NCI-H345 treated with DMSO at 0.1 percent for 48 hours (cell line): ENCODE results near the gene ZNF598.
"Not testable (repeated sequence)": the region's sequence is repeated elsewhere in the genome, so short reads cannot be mapped to it uniquely, and the experiment has no call there.

Experiments used
- DNase-seq: peaks from one replicate; lab custom pipeline; 2025; ENCODE audit not compliant: unreplicated experiment; lab: John Stamatoyannopoulos, UW

The ZNF598 gene

DNA sequence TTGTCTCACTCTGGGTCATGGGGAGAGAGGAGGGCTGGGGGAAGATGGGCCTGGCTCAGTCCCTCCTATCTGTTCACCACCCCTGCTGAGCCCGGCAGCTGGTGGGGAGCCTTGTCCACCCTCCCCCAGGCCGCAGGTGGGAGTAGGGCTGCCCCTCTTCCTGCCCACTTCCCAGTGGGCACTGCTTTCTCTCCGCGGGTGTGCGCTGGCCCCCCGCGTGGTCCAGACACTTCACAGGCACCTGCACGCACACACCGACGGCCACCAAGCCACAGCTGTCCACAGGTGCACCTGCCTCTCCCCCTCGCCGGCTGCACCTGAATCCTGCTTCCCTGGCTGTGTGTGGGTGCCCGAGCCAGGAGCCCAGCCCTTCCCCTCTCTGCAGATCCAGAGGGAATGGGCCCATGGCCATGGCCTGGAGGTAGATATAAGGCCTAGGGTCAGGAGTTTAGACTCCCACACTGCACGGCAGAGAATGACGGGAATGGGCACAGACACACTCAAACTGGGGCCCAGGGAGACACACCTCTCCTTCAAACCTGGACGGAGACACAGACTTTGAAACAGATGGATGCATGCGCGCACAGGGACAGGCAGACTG lies 19.1 kb upstream of the ZNF598 start:
- DNase-seq: peak; percentile 54

DNA sequence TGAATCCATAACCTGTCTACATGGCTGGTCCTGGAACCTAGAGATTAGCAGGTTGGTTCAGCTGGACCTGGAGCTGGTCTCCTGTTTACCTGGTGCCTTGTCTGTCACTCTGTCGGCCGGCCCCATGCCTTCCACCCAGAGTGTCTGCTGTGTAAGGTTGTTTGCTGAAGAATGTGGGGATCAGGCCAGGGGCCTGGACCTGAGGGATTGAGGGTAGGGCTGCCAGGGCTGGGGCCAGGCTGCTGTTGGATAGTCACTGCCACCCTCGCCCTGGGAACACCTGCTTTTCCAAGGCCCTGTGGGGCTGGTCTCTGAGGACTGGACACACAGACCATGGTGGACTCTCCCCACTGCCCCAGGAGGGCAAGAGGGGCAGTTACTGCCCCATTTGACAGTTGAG lies 18.5 kb upstream of the ZNF598 start:
- DNase-seq: no peak

DNA sequence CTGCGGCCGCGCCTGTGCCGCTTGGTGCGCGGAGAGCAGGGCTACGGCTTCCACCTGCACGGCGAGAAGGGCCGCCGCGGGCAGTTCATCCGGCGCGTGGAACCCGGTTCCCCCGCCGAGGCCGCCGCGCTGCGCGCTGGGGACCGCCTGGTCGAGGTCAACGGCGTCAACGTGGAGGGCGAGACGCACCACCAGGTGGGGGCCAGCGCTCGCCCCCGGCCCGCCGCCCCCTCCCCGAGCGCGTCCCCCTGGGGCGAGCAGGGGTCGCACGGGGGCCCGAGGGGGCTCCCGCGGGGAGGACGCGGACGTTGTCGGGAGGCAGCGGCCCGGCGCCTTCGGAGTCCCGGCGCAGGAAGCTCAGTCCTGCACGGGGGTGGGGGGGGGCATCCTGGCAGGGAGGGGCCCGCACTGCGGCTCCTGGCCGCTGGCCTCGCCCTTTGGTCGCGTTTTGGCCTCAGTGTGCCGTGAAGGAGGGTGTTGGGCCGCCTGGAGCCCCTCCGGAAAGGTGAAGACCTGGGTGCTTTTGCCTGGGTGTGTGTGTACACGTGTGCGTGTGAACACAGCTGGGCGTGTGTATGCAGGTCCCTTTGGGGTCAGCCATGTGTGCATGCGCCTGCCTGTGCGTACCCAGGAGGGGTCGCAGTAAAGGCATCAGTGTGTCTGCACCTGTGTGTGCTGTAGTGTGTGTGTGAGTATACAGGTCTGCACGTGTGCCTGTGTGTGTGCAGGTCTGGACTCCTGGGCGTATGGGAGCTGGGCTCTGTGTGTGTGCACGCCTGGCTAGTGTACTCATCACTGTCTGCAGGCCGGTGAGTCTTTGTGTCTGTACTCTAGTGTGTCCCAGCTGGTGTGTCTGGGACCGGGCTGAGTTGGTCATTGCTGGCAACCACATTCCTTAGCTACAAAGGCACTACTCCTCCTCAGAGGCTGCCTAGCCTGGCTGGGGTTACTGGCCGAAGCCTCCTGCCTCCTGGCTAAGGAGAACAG lies 17.7 kb upstream of the ZNF598 start:
- DNase-seq: no peak

DNA sequence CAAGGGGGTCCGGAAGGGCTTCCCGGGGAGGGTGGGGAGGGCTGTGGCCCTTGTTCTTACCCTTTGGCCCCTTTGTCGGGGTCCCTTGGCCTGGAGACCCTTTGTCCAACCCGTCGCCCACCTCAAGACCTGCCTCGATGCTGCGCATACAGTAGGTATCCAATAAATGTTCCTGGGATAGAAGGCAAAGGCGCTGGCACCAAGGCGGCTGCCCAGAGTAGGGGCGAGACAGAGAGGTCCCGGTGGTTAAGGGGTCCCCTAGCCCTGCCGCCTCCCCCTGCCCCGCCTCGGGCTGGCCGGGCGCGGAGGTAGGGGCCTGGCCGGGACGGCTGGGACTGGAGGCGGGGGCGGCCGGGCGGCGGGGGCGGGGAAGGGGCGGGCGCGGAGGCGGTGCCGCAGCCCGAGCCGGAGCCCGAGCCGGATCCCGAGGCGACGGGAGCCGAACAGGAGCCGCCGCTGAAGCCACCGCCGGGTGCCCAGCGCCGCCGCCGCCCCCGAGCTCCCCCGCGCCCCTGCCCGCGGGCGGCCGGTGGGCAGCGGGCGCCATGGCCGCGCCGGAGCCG lies 16.9 kb upstream of the ZNF598 start, which contains the start of gene NHERF2:
TSS of gene NHERF2 (plus strand) at position 442 of the 563 bp plus-strand sequence. CDS start at position 546, 104 bp downstream.
- no peak for DNase-seq

DNA sequence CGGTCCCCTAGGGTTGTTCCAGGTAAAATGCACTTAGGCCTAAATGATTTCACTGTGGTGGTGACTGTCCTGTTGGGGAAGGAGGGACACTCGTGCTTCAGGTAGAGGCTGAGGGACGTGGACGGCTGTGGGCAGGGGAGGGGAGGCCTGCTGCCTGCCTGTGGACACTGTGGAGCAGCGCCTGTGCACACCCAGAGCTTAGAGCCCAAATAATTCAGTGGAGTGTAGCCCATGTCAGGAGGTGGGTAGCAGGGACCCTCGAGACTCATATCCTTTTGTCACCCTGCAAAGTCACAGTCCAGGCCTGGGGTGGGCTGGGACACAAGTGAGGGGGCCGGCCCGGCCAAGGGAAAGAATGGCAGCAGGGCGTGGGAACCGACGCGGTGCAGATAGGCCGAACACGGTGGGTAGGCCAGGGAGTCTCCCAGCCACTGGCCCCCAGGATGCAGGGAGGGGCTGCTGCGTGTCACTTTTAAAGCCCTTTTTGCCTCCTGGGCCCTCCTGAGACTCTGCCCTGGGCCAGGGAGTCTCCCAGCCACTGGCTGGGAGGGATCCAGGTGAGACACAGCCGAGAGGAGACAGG lies 16.3 kb upstream of the ZNF598 start:
- no peak for DNase-seq

DNA sequence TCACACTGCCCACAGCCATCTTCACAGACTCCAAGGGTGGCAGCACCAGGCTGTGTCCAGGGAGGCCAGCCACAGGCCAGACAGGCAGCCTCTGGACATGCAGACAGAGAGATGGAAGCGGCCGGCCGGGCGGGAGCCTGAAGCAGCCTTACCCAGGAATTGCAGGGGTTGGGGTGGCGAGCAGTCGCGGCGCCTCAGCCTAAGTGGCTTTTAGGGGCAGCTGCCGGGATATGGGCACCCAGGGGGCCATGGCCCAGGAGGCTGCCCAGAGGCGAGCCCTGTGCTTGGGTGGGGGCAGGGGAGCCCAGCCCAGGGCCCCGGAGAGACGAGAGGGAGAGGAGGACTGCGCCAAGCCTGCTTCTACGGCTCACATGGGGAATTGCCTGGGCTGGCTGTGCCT lies 15.6 kb upstream of the ZNF598 start:
- no peak for DNase-seq

DNA sequence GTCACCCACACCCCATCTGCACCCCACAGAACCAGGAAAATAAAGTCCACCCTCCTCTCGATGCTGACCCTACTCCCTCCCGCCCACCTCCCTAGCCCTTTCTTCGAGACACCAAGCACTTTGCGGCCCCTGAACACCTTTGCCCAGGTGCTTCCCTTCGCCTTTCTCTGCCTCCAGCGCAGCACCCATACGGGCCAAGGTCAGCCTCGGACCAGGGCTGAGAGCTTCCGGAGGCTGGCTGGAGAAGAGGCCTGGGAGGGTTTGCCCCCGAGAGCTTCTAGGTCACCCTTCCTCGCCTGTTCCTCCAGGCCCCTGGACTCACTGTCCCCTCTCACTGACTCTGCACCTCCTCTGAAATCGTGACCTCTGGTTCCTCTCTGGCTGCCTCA lies 14.4 kb upstream of the ZNF598 start:
- no peak for DNase-seq

DNA sequence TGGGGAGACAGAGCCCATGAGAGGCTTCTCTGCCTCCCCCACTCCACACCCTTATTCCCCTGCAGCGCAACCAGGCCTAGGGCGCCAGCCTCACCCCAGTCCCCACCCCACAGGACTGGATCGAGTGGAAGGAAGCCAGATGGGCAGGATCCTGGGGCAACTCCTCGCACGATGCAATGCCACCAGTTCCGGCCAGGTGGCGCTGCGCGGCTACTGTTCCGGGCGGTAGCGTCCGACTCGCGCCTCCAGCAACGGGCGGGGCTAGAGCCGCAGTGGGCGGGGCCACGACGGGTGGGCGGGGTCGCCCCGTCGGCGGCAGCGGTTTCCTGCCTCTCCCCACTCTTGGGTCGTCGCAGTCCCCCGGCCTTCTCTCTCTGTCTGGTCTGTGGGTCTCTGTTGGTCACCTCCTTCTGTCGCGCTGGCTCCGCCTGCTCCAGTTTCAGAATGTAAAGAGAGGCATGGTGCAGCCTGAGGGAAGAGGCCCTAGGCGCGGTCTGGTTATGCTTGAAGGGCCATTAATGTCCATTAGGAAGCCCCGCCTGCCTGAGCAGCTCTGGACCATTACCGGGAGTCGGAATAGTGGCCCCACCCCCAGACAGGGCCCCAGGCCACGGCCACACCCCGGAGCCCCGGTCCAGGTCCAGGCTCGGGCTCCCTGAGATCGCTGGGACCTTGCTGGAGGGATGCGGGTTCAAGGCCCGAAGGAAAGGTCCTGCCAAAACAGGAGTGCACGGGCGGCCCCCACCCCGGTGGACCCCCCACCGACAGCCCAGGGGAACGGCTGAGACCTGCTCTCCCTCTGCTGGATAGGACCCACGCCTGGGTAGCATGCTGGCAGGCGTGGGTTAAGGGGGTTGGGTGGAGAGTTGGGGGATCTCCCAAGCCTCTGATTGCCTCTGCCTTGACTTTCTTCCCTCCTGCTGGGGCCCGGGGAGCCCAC lies 13.7 kb upstream of the ZNF598 start:
- DNase-seq: peak; percentile 85

DNA sequence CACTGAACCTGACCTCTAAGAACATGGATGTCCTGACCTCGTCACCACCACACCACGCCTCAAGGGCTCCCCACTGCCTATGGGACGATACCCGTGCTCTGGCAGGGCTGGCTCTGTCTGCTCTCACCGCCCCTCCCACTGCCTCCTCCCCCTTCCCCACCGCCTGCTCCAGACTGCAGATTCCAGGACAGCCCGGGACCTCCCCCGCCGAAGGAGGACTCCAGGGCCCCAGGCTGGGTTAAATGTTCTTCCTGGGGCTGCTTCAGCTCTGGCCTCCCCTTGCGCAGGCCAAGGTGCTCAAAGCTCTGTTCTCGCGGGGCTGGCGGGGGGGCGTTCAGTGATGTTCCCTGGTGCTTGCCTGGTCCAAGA lies 13.1 kb upstream of the ZNF598 start:
- no peak for DNase-seq

DNA sequence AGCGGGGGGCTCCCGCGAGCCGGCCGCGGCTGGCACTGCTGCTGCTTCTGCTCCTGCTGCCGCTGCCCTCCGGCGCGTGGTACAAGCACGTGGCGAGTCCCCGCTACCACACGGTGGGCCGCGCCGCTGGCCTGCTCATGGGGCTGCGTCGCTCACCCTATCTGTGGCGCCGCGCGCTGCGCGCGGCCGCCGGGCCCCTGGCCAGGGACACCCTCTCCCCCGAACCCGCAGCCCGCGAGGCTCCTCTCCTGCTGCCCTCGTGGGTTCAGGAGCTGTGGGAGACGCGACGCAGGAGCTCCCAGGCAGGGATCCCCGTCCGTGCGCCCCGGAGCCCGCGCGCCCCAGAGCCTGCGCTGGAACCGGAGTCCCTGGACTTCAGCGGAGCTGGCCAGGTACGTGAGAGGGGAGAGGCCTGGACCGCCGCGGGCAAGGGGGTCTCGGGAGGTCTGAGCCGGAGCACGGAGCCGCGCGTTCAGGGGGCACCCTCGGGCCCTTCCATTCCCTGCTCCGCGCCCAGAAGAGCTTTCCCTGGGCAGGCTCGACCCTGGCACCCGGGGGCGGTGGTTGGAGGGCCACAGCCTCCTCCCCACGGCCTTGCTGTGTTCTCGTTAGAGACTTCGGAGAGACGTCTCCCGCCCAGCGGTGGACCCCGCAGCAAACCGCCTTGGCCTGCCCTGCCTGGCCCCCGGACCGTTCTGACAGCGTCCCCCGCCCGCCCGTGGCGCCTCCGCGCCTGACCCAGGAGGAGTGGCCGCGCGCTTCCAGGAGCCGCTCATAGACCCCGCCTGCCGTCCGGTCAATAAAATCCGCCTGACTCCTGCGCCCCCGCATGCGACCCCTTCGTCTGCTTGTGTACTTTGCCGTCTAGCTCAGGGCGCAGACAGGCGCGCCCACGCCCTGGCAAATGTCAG lies 10.6 kb upstream of the ZNF598 start:
- no peak for DNase-seq

DNA sequence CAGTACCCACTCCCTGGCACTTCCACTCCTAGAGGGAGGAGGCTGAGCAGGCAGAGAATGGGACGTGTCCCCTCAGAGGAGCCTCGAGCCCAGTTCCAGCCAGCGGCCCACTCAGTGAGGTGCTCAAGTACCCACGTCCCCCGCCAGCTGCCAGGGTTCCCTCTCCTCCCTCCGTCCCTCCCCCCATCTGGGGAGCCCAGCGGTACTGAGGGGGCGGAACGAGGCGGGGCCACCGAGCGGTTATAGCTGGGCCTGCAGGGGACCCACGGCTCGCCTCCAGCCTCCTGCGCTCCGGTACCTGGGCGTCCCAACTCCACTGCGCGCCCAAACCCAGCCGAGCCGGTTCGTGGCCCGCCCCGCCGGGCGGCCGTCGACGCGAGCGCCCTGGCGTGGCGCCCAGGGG lies 9.9 kb upstream of the ZNF598 start, which contains the start of gene NPW:
TSS of gene NPW (plus strand) at position 268 of the 403 bp plus-strand sequence.
- no peak for DNase-seq

DNA sequence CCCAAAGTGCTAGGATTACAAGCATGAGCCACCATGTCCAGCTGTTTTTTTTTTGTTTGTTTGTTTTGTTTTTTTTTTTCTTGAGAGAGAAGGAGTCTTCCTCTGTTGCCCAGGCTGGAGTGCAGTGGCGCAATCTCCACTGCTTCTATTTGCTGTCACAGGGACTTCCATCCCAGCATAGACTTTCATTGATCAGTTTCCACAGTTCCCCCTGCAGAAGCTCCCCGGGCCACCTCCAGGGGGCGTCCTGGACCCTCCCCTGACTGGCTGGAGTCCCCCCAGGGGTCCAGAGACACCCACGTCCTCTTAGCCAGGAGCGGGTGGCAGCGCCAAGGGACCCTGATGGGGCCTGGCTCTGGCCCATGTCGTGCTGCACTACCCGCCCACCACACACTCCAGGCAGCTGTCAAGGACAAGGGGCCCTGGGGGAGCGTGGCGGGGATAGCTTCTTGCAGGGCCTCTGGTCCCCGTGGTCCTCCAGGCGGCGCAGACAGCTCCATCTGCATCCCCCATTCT lies 6.8 kb upstream of the ZNF598 start:
- DNase-seq: no peak

DNA sequence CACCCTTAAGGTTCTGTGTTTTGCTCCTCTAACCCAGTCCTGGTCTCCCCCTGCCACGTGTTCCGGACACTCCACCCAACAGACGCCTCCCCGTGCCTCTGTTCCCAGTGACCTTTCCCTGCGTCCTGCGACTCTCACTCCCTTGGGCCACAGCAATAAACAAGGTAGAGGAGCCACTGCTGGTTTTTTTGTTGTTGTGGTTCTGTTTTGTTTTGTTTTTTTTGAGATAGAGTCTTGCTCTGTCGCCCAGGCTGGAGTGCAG lies 6.3 kb upstream of the ZNF598 start:
- no peak for DNase-seq

DNA sequence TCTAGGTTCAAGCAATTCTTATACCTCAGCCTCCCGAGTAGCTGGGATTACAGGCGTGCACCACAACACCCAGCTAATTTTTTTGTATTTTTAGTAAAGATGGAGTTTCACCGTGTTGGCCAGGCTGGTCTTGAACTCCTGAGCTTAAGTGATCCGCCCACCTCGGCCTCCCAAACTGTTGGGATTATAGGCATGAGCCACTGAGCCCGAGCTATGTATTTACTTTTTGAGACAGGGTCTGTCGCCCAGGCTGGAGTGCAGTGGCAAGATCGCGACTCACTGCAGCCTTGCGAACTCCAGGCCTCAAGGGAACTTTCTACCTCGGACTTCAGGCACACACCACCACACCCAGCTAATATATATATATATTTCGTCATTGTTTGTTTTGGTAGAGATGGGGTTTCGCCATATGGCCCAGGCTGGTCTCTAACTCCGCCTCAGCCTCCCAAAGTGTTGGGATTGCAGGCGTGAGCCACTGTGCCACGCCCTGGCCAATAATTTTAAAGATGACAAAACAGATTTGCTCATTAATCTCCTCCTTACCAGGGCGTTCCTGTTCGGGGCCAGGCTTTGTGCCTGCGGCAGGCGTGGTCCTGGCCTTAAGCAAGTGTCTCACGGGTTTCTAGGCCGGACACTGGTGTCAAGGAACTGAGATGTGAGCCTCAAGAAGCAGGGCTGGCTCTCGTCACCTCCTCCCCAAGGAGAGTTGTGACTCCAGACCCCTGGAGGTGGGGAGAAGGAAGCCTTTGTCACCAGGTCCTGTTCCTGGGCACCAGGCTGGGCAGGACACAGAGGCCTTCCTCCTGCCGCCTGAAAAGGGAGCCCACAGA lies 5.7 kb upstream of the ZNF598 start:
- DNase-seq: no peak

DNA sequence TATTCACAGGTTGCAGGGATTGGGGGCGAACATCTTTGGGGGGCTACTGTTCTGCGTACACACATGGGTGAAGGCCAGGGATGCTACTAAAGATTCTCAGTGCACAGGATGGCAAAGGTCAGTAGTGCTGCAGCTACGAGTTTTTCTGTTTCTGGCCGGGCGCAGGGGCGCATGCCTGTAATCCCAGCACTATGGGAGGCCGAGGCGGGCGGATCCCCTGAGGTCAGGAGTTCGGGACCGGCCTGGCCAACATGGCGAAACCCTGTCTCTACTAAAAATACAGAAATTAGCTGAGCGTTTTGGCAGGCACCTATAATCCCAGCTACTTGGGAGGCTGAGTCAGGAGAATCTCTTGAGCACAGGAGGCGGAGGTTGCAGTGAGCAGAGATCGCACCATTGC lies 3.9 kb upstream of the ZNF598 start:
- no peak for DNase-seq

DNA sequence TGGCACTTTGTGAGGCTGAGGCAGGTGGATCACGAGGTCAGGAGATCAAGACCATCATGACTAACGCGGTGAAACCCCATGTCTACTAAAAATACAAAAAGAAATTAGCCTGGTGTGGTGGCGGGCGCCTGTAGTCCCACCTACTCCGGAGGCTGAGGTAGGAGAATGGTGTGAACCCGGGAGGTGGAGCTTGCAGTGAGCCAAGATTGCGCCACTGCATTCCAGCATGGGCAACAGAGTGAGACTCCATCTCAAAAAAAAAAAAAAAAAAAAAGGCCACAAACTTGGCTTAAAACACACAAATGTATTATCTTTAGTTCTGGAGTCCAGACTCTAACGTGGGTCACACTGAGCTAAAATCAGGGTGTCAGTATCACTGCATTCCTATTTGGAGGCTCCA lies 2.1 kb upstream of the ZNF598 start:
- DNase-seq: not testable (repeated sequence)

DNA sequence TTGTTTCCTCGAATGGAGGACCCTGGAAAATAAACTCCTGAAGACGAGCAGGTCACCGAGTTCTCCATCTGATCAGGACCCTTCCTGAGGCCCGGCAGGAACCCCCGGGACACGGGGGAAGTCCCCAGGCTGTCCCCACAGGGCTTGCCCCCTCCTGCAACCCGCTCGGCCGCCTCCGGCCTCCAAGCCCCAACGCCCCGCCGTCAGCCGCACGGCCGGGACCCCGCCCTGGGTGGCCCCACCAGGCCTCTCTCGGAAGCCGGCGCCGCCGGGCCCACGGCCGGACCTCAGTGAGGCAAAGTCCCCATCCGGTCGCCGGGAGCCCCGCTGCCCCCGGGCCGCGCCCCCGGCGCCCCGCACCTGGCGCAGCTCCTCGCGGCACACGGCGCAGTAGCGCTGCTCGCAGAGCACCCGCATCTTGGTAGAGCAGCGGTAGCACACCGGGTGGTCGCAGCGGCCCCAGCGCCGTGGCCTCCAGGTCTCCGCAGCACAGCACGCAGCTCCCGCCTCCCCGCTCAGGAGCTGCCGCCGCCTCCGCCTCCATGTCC lies 383 bp downstream of the ZNF598 start:
- no peak for DNase-seq

DNA sequence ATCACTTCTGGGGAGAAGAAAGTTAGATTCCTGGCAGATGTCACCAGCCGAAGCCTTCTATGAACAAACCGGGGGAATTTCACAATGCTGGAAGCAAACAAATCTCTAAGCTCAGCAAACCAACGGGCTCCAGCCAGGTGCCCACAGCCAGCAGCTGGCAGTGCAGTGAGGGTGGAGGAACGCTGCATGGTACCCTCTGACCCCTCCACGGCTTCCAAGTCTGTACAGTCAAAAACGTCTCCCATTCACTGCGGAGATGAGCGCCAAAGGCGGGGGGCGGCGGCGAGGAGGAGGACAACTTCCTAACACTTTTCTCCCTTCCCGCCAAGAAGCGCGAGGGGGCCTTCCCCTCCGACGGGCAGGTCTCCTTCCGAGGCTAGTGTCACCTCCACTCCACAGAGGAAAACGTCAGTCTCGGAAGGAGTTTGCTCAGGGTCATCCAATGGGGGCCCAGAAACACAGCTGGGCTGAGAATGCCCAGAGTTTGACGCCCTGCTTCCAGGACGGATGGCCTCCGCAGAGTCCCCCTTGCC lies 924 bp downstream of the ZNF598 start:
- DNase-seq: no peak
